Caco-2 (cell line): ENCODE results near the gene HPCA. TPM values are rescaled to one million over a fixed set of nuclear protein-coding genes. Genes with fewer than 3 reads are reported as not detected.

ENCODE experiments used
- BruUV-seq: library from RNA; stranded (reverse); fragments of 400-500 nt; replicated peaks from 2 replicates; lab custom pipeline; 2021; lab: Mats Ljungman, UMichigan
- CTCF ChIA-PET: fragments of 300-600 bp; sonication (Branson Sonifier 250); formaldehyde crosslinking; loops from one replicate; lab custom pipeline; 2022; ENCODE audit warnings: antibody characterized with exemption; lab: Charles Lee
- POLR2A ChIA-PET: fragments of 300-600 bp; sonication (Branson Sonifier 250); formaldehyde crosslinking; loops from one replicate; lab custom pipeline; 2022; ENCODE audit warnings: antibody characterized with exemption; lab: Charles Lee
- DNase-seq, 2 experiments: peaks; one replicate each; pipeline versions ENCODE4 v3.0.0 to v3.0.0-alpha.2; 2020 to 2022
- H3K27me3 ChIP-seq: replicated peaks from 2 replicates; pipeline ENCODE4 v1.6.0; 2011; ENCODE audit warnings: low read length; ENCODE audit not compliant: control insufficient read depth, insufficient read depth
- H3K36me3 ChIP-seq: 2 replicates; pipeline ENCODE4 v1.5.1; 2011; ENCODE audit warnings: low read length; ENCODE audit not compliant: control insufficient read depth, insufficient read depth
- H3K4me1 ChIP-seq: fragments of 250-450 bp; sonication (Bioruptor Pico); 2 replicates; pipeline ENCODE4 v1.5.1; 2020; ENCODE audit warnings: mild to moderate bottlenecking
- H3K4me3 ChIP-seq: 2 replicates; pipeline ENCODE4 v1.5.1; 2011; ENCODE audit warnings: low read depth, mild to moderate bottlenecking, control low read depth, low read length
- H3K9me3 ChIP-seq: fragments of 250-450 bp; sonication (Bioruptor Pico); 2 replicates; pipeline ENCODE4 v1.5.1; 2020; ENCODE audit warnings: mild to moderate bottlenecking, moderate library complexity
- H3K27ac Mint-ChIP-seq: one replicate; pipeline ENCODE4 v1.8.0; 2022; ENCODE audit warnings: mixed read lengths; ENCODE audit not compliant: unreplicated experiment
- H3K27me3 Mint-ChIP-seq: one replicate; pipeline ENCODE4 v1.8.0; 2022; ENCODE audit warnings: mixed read lengths; ENCODE audit not compliant: insufficient read depth, unreplicated experiment
- H3K36me3 Mint-ChIP-seq: one replicate; pipeline ENCODE4 v1.8.0; 2022; ENCODE audit warnings: mild to moderate bottlenecking, mixed read lengths; ENCODE audit not compliant: insufficient read depth, unreplicated experiment
- H3K4me1 Mint-ChIP-seq: one replicate; pipeline ENCODE4 v1.8.0; 2022; ENCODE audit warnings: low read depth, mixed read lengths; ENCODE audit not compliant: unreplicated experiment
- H3K4me3 Mint-ChIP-seq: one replicate; pipeline ENCODE4 v1.8.0; 2022; ENCODE audit warnings: mild to moderate bottlenecking, moderate library complexity, mixed read lengths; ENCODE audit not compliant: unreplicated experiment
- H3K9me3 Mint-ChIP-seq: one replicate; pipeline ENCODE4 v1.8.0; 2022; ENCODE audit warnings: mixed read lengths; ENCODE audit not compliant: unreplicated experiment
- CTCF ChIP-seq, 2 experiments: fragments of 200-600 bp in 1 of 2; IDR thresholded peaks; 1 replicate in 1 of 2; 2 replicates in 1 of 2; pipeline versions ENCODE4 v1.5.1 to v1.8.0; 2011 to 2022; ENCODE audit warnings: antibody characterized with exemption in 1 of 2, control low read depth in 1 of 2, inconsistent platforms in 1 of 2, low read depth in 1 of 2, low read length in 1 of 2, mild to moderate bottlenecking in 1 of 2, moderate library complexity in 1 of 2; ENCODE audit not compliant: insufficient read depth in 1 of 2, severe bottlenecking in 1 of 2, unreplicated experiment in 1 of 2
- intact Hi-C: fragments of 100-400 bp; cut with micrococcal nuclease; formaldehyde crosslinking; loops from one replicate; pipeline ENCODE4 v1.10.0; 2022; ENCODE audit not compliant: unreplicated experiment
- total RNA-seq: library from RNA; stranded (reverse); gene quantifications from 2 replicates; pipeline ENCODE4 v1.2.3, GENCODE V29; 2022

HPCA gene
- total RNA-seq, 1 experiment from 2014 or later, result not detected

GRCh38 chr1:32863218-32863880 is 22.9 kb upstream of the HPCA start:
- Mint-ChIP-seq H3K4me3 (no peak overlapping the region), H3K27me3 (no peaks in the 10 kb centered on the region), H3K9me3 (no peaks in the 10 kb centered on the region), H3K27ac (no peak overlapping the region), H3K4me1 (no peaks in the 10 kb centered on the region), H3K36me3 (peaks cover 5% of the 10 kb centered on the region)
- no peak for TF ChIP-seq CTCF (IDR thresholded peaks at IDR 0.05; ENCODE audit: insufficient read depth in 1 of 2, low read depth in 1 of 2, low read length in 1 of 2, severe bottlenecking in 1 of 2, unreplicated experiment in 1 of 2)
- POLR2A ChIA-PET, result no interaction called here
- H3K9me3 ChIP-seq, result no peaks in the 10 kb centered on the region
- H3K36me3 ChIP-seq, result no peaks in the 10 kb centered on the region
- intact Hi-C loops, result no loop called here
- H3K27me3 ChIP-seq, result no peaks in the 10 kb centered on the region
- CTCF ChIA-PET, result no interaction called here
- H3K4me1 ChIP-seq, result no peaks in the 10 kb centered on the region
- no TSS peak for BruUV-seq
- no peak for DNase-seq
- no peak overlapping the region for H3K4me3 ChIP-seq

DNA sequence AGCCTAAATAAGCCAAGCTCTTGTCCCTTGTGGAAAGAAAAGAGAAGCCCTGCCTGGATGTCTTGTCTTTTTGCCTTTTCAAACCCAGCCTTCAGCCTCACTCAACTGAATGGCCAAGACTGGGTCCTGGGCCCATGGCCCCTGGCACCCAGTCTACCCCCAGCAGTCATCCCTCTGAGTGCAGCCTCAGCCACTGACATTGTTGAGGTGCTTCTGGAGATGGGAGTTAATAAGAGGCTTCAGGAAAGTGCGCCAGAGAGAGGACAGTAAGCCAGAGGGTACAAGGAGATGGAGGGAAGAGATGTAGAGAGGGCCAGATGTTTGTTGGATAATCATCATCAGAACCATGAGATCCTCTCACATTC is 22.4 kb upstream of the HPCA start:
- no peak overlapping the region for H3K4me3 ChIP-seq
- CTCF ChIA-PET, result no interaction called here
- POLR2A ChIA-PET, result no interaction called here
- intact Hi-C loops, result no loop called here
- H3K4me1 Mint-ChIP-seq, result no peaks in the 10 kb centered on the region
- H3K27ac Mint-ChIP-seq, result no peak overlapping the region
- H3K4me1 ChIP-seq, result no peaks in the 10 kb centered on the region
- no peaks in the 10 kb centered on the region for H3K27me3 ChIP-seq
- TF ChIP-seq CTCF (IDR thresholded peaks at IDR 0.05; ENCODE audit: insufficient read depth in 1 of 2, low read depth in 1 of 2, low read length in 1 of 2, severe bottlenecking in 1 of 2, unreplicated experiment in 1 of 2), result no peak
- DNase-seq, result no peak
- no TSS peak for BruUV-seq
- H3K27me3 Mint-ChIP-seq, result no peaks in the 10 kb centered on the region
- H3K4me3 Mint-ChIP-seq, result no peak overlapping the region
- H3K9me3 ChIP-seq, result no peaks in the 10 kb centered on the region
- no peaks in the 10 kb centered on the region for H3K9me3 Mint-ChIP-seq
- no peaks in the 10 kb centered on the region for H3K36me3 ChIP-seq
- peaks cover 5% of the 10 kb centered on the region for H3K36me3 Mint-ChIP-seq

GRCh38 chr1:32864375-32865019 is 21.8 kb upstream of the HPCA start:
- no peak for TF ChIP-seq CTCF (IDR thresholded peaks at IDR 0.05; ENCODE audit: insufficient read depth in 1 of 2, low read depth in 1 of 2, low read length in 1 of 2, severe bottlenecking in 1 of 2, unreplicated experiment in 1 of 2)
- intact Hi-C loops, result no loop called here
- Mint-ChIP-seq H3K9me3 (no peaks in the 10 kb centered on the region), H3K36me3 (peaks cover 5% of the 10 kb centered on the region), H3K4me1 (peaks cover 2% of the 10 kb centered on the region), H3K27me3 (no peaks in the 10 kb centered on the region), H3K27ac (no peak overlapping the region), H3K4me3 (no peak overlapping the region)
- ChIA-PET CTCF (no interaction called here), POLR2A (no interaction called here)
- Histone ChIP-seq H3K4me3 (no peak overlapping the region), H3K27me3 (no peaks in the 10 kb centered on the region), H3K36me3 (no peaks in the 10 kb centered on the region), H3K4me1 (no peaks in the 10 kb centered on the region), H3K9me3 (no peaks in the 10 kb centered on the region)
- BruUV-seq, result no TSS peak
- no peak for DNase-seq
